Activated CD4-positive, alpha-beta T cell treated with anti-CD3 and anti-CD28 coated beads, Interleukin-2, amount 50 U/mL, for 48 hours (primary cell): ENCODE results near the gene EPHA8.

Source experiments
- DNase-seq, 2 experiments: peaks; one replicate each; pipeline ENCODE4 v3.0.0-alpha.2; 2020

EPHA8 gene

DNA sequence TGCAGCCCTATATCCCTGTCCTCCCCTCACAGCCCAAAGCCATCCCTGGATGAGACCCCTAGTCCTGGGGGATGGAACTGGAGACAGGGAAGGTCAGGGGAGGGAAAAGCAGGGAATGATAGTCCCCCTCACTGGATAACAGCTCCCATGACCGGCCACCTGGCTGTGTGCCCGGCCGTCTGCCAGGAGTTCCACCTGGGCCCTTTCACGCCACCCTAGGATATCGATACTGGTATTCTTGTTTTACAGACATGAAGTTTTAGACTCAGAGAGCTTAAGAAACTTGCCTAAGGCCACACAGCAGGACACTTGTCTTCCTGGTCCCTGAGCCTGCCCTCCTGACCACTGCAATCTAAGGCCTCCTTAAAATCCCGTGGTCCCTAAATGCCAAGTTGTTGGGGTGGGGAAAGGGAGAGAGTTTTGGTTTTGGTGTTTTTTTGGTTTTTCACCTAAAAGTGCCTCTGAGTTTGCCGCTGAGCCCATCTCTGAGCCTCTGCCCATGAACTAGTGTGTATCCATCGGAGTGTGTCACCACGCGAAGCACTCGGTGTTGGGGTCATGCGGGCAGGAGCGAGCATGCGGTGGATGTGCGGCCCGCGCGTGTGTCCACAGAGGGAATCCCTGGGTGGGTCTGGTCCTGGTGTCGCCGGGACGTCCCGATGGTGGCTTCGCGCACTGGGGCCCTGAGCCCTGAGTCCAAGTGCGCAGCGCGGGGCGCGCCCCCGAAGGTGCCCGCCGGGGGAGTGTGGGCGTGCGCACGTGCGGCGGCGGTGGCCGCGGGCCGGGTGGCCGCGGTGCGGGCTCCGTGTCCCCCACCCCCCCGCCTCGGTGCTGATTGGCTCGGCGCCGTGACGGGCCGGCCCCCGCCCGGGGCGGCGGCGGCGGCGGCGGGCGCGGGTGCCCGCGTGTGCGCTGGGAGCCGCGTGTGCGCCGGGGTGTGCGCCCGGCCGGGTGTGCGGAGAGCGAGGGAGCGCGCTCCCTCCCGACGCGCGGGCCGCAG lies at the start of gene EPHA8:
Gene EPHA8, plus strand, starts transcription at position 906 of the 1,000 bp plus-strand sequence. CDS start 147 bp downstream, outside the sequence.
- no peak for DNase-seq

- no peak for DNase-seq
Measured at GRCh38 chr1:22516906-22517571, 46.2 kb upstream of the EPHA8 start.

DNA sequence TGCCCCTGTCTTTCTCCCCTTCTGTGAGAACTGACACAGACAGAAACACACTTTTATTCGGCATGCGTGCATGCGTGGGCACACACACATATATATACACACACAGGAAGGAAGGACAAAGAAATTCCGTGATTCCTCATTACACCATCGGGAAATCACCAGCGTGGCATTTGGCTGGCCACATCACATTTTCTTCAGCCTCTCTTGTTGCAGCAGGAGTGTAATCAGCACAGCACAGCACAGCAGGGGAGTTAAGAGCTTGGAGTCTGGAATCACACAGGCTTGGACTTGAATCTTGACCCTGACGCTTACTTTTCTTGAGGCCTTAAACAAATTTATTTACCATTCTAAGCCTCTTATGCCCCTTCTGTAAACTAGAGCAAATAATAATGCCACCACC lies 45.3 kb upstream of the EPHA8 start:
- no peak for DNase-seq

GRCh38 chr1:22518379-22518778 lies 44.9 kb upstream of the EPHA8 start:
- DNase-seq = no peak

DNA sequence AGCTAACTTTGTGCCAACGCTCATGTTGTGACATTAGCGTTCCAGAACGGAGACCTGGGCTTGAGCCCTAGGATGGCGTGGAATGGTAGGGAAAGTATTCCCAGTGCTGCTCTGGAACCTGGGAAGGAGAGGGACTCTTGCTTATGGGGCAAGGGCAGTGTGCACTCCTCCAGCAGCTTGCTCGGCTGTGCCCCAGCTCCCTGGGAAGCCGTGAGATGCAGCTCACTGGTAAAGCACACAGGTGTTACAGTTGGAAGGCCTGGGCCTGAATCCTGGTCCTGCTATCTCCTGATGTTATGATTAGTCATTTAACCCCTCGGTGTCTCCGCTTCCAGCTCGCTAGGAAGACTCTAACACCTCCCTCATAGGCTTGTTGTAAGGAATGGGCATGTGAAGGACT lies 42.4 kb upstream of the EPHA8 start:
- no peak for DNase-seq

DNA sequence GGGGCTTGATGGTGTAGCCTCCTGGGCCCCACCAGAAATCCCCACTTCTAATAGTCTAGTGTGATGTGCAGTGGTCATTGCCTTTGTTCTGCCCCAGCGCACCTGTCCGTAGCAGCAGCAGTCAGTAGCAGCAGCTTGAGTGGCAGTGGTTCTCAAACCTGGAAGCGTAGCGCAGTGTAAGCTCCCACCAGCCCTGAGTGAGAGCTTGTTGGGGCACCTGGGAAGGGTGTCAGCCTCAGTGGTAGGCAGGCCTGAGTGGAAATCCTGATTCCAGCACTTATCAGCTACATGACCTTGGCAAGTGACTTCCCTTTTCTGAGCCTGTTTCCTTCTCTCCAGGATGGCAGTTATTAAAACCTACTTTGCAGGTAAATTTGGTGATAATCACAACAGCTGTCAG lies 41.6 kb upstream of the EPHA8 start:
- DNase-seq = no peak

DNA sequence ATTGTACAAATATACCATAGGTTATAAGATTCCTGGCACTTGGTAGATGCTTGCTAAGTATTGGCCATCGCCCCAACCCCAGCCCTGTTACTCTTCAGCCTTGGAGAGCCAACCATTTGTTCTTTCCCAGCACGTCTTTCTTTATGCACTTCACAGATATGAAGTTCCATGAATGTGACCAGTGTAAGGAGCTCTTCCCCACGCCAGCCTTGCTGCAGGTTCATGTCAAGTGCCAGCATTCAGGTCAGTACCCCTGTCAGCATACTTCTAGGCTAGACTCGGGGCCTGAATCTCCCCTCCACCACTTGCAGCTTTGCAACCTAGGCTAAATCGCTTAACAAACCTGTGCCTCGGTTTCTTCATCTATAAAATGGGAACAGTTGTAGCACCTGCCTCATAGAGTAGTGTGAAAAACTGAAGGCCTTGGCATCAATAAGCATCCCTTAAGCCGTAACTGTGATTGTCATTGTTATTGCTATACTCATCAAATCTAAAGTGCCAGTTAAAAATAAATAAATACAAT lies 41.0 kb upstream of the EPHA8 start:
- no peak for DNase-seq

- no peak for DNase-seq
Measured at GRCh38 chr1:22524481-22524880, 38.8 kb upstream of the EPHA8 start.

- DNase-seq = no peak
Measured at GRCh38 chr1:22525211-22525610, 38.1 kb upstream of the EPHA8 start.

- no peak for DNase-seq
Measured at GRCh38 chr1:22525646-22526045, 37.6 kb upstream of the EPHA8 start.

GRCh38 chr1:22526098-22526497 lies 37.2 kb upstream of the EPHA8 start:
- no peak for DNase-seq

DNA sequence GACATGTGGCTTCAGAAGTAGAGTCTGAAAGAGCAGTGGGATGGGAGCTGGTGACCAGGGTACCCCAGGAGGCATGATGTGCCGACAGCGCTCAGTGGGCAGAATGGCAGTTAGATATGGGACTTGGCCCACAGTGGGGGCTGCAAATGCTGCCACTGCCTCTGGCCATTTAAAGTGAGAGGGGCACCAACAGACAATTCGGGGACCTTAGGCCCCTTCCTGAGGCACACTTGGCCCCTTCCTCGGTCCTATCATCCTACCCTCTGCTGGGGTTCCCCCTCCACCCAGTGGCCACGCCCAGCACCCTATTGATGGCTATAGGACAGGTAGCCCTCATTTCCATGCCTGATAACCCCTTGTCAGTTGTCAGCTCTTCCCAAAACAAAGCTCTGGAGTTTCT lies 36.6 kb upstream of the EPHA8 start:
- no peak for DNase-seq

DNA sequence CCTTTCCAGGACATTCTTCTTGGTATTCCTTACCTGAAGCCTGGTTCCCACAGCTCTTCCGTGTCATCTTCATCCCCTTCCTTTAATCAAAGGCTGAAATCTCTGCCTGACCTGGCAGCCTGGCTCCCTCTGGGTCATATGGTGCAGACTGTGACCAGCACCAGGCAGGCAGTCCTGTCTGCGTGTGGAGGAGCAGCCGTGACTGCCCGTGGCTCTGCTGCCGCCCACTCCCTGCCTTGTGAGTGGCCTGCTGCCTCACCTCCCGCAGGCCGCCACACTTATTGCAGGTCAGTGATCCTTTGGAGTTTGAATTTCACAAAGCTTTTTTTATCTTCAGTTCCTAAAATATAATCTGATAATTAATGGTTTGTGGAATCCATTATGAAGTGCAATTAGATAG lies 36.2 kb upstream of the EPHA8 start:
- DNase-seq = no peak

GRCh38 chr1:22527555-22528296 lies 35.6 kb upstream of the EPHA8 start:
- no peak for DNase-seq

DNA sequence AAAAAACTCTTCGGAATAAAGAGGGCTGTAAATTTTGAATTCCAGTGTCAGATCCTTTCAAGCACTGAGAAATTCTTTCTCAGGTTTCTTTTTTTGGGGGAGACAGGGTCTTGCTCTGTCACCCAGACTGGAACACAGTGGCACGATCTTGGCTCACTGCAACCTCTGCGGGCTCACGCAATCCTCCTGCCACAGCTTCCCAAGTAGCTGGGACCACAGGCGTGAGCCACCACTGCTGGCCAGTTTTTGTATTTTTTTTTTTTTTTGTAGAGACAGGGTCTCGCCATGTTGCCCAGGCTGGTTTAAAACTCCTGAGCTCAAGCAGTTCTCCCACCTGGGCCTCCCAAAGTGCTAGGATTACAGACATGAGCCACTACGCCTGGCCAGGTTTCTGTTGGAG lies 34.8 kb upstream of the EPHA8 start:
- no peak for DNase-seq

- no peak for DNase-seq
Measured at GRCh38 chr1:22529901-22530621, 33.2 kb upstream of the EPHA8 start.

- DNase-seq = no peak
Measured at GRCh38 chr1:22530715-22531114, 32.6 kb upstream of the EPHA8 start.

GRCh38 chr1:22531251-22531650 lies 32.0 kb upstream of the EPHA8 start:
- no peak for DNase-seq

DNA sequence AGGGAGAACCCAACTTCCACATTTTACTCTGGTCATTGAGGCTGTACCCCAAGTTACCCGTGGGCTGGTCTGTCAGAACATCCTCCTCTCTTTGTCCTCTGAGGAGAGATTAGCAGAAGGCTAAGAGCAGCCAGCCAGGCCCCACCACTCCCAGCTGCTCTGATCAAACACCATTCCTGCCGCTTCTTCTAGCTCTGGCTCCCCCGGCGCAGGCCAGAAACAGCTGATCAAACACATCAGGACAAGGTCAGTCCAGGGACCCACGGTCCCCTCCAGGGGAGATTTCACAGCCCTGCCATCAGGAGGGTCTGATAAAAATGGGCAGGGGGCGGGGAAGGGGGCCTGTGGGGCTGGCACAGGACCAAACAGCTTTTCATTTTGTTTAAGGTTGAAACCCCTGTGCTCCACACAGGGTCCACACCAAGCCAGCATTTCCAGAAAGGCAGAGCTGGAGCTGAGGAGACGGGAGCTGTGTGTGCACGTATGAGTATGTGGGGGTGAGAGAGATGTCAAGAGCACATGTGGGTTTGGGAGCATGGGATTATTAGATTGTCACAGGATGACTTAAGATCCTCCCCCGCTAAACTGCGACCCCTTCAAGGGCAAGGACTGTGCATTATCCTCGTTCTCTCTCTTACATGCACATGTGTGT lies 29.9 kb upstream of the EPHA8 start:
- DNase-seq = no peak

GRCh38 chr1:22534951-22535350 lies 28.3 kb upstream of the EPHA8 start:
- DNase-seq = no peak

DNA sequence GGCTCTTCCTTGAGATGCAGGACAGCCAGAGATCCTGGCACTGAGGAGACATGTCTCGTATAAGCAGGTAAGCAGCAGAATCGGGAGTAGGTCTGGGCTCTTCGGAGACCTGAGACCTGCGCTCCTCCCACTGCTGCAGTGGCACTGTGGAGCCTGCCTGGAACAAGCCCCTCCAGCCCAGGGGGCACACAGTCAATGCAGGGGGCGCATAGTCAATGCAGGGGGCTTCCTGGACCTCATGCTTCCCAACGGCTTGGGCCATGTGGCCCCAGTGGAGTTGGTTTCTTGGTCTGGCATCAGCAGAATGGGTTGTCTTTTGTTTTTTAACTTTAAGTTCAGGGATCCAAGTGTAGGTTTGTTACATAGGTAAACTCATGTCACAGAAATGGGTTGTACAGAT lies 27.9 kb upstream of the EPHA8 start:
- DNase-seq = no peak

- no peak for DNase-seq
Measured at GRCh38 chr1:22536506-22536905, 26.8 kb upstream of the EPHA8 start.
